Thoracic aorta (tissue), 2 donors: Measurements from ENCODE around the gene RPH3AL. TPM values are rescaled to one million over a fixed set of nuclear protein-coding genes. Genes with fewer than 3 reads are reported as not detected.

ENCODE experiments used
- ATAC-seq: fragments of 150-250 bp; one replicate; pipeline ENCODE4 v1.8.0; 2017; ENCODE audit warnings: low read depth; ENCODE audit not compliant: insufficient number of reproducible peaks, low FRiP score
- DNase-seq: peaks from one replicate; pipeline ENCODE4 v3.0.0-alpha.2; 2020; ENCODE audit warnings: low spot score
- H3K27ac ChIP-seq, 2 donors: fragments of 200-600 bp; sonication (generic); 1 replicate in 1 of 2; 2 replicates in 1 of 2; pipeline ENCODE4 v1.5.1; 2016; ENCODE audit warnings: mild to moderate bottlenecking in 2 of 2, moderate library complexity in 2 of 2
- H3K27me3 ChIP-seq: fragments of 200-600 bp; sonication (generic); replicated peaks from 2 replicates; pipeline ENCODE4 v1.6.0; 2016; ENCODE audit warnings: mild to moderate bottlenecking; ENCODE audit not compliant: insufficient read depth
- H3K36me3 ChIP-seq: fragments of 200-600 bp; sonication (generic); one replicate; pipeline ENCODE4 v1.5.1; 2016
- H3K4me1 ChIP-seq, 2 donors: fragments of 200-600 bp; sonication (generic); 1 replicate in 1 of 2; 2 replicates in 1 of 2; pipeline versions ENCODE4 v1.5.1 to v1.6.0; 2016; ENCODE audit warnings: low read depth in 2 of 2, mild to moderate bottlenecking in 1 of 2; ENCODE audit not compliant: control insufficient read depth in 1 of 2
- H3K4me3 ChIP-seq: fragments of 200-600 bp; sonication (generic); 2 replicates; pipeline ENCODE4 v1.5.1; 2016; ENCODE audit warnings: mild to moderate bottlenecking
- H3K9me3 ChIP-seq: fragments of 200-600 bp; sonication (generic); 2 replicates; pipeline ENCODE4 v1.5.1; 2016
- CTCF ChIP-seq: fragments of 200-600 bp; sonication (generic); IDR thresholded peaks from one replicate; pipeline ENCODE4 v1.5.1; 2019; ENCODE audit warnings: antibody characterized with exemption
- total RNA-seq, 2 donors: library from RNA; depleted of rRNA; stranded (reverse); fragments of >200 nt; gene quantifications; one replicate each; pipeline versions ENCODE4 v1.1.0 to v1.2.3, GENCODE V29; 2016

The RPH3AL gene
- total RNA-seq, 2 donors from 2014 or later, result 6.5 to 33.1 TPM

- ATAC-seq, result no peak
- Histone ChIP-seq H3K36me3 (no peaks in the 10 kb centered on the region), H3K4me3 (no peak overlapping the region), H3K27me3 (no peaks in the 10 kb centered on the region), H3K9me3 (no peaks in the 10 kb centered on the region), H3K4me1 (peaks cover 0 to 12% of the 10 kb centered on the region in 2 donors), H3K27ac (no peak overlapping the region)
- DNase-seq, result no peak
- TF ChIP-seq CTCF, result no peak
These were observed 2.3 kb upstream of the RPH3AL start for GRCh38 chr17:354651-355556.

- Histone ChIP-seq H3K27ac (no peak overlapping the region), H3K36me3 (no peaks in the 10 kb centered on the region), H3K27me3 (no peaks in the 10 kb centered on the region), H3K4me1 (peaks cover 0 to 12% of the 10 kb centered on the region in 2 donors), H3K9me3 (no peaks in the 10 kb centered on the region), H3K4me3 (no peak overlapping the region)
- no peak for TF ChIP-seq CTCF
- DNase-seq, result no peak
- ATAC-seq, result no peak
These were observed 1.2 kb upstream of the RPH3AL start for GRCh38 chr17:353838-354234.

GRCh38 chr17:353213-353837, 718 bp upstream of the RPH3AL start:
- H3K36me3 ChIP-seq, result no peaks in the 10 kb centered on the region
- ATAC-seq, result no peak
- no peaks in the 10 kb centered on the region for H3K27me3 ChIP-seq
- no peak for TF ChIP-seq CTCF
- no peak overlapping the region for H3K4me3 ChIP-seq
- H3K9me3 ChIP-seq, result no peaks in the 10 kb centered on the region
- no peak overlapping the region for H3K27ac ChIP-seq
- H3K4me1 ChIP-seq, result peaks cover 0 to 12% of the 10 kb centered on the region in 2 donors
- no peak for DNase-seq

GRCh38 chr17:351875-352420, 659 bp downstream of the RPH3AL start:
- H3K27me3 ChIP-seq, result no peaks in the 10 kb centered on the region
- no peak for TF ChIP-seq CTCF
- H3K4me3 ChIP-seq, result no peak overlapping the region
- H3K4me1 ChIP-seq, result peaks cover 0 to 3% of the 10 kb centered on the region in 2 donors
- no peaks in the 10 kb centered on the region for H3K36me3 ChIP-seq
- DNase-seq (no peak), ATAC-seq (no peak)
- H3K9me3 ChIP-seq, result no peaks in the 10 kb centered on the region
- peak overlapping the region in 1 of 2 donors; percentile 52 for H3K27ac ChIP-seq

GRCh38 chr17:351449-351738, 1.2 kb downstream of the RPH3AL start:
- TF ChIP-seq CTCF, result no peak
- DNase-seq (no peak), ATAC-seq (no peak)
- Histone ChIP-seq H3K4me1 (no peaks in the 10 kb centered on the region), H3K27me3 (no peaks in the 10 kb centered on the region), H3K4me3 (no peak overlapping the region), H3K27ac (no peak overlapping the region), H3K9me3 (no peaks in the 10 kb centered on the region), H3K36me3 (no peaks in the 10 kb centered on the region)
